ENCODE measurements around the gene NUP43.

Gene NUP43

GRCh38 chr6:149717588-149718458, 28.5 kb downstream of the NUP43 start, which contains the start of gene LATS1:
Gene LATS1 (minus strand): TSS chr6:149718101. CDS start chr6:149702126, 15,975 bp downstream.
- Histone ChIP-seq H3K36me3 (ENCODE audit: control insufficient read depth, insufficient read depth, low read length) (peaks cover 4% of the 10 kb centered on the region; the same call in 1 of the 2 replicates), H3K9ac (ENCODE audit: low read length) (peak within 1 kb of the TSS; percentile 97), H3K27ac (ENCODE audit: low read depth, low read length) (peak within 1 kb of the TSS; percentile 99), H3K4me1 (ENCODE audit: control insufficient read depth, insufficient read depth, low read length) (no peaks in the 10 kb centered on the region), H3K9me3 (ENCODE audit: control insufficient read depth, insufficient read depth, low read depth, low read length) (no peaks in the 10 kb centered on the region), H3K4me3 (ENCODE audit: low read depth, low read length) (peak within 1 kb of the TSS; percentile 77), H3K27me3 (ENCODE audit: control insufficient read depth, insufficient read depth, low read length) (no peaks in the 10 kb centered on the region)

GRCh38 chr6:149717255-149717587, 29.1 kb downstream of the NUP43 start:
- no peaks in the 10 kb centered on the region for H3K36me3 ChIP-seq (ENCODE audit: control insufficient read depth, insufficient read depth, low read length)
- H3K9me3 ChIP-seq (ENCODE audit: control insufficient read depth, insufficient read depth, low read depth, low read length), result no peaks in the 10 kb centered on the region
- H3K4me1 ChIP-seq (ENCODE audit: control insufficient read depth, insufficient read depth, low read length), result no peaks in the 10 kb centered on the region
- peak overlapping the region; percentile 97 for H3K9ac ChIP-seq (ENCODE audit: low read length)
- peak overlapping the region; percentile 99 for H3K27ac ChIP-seq (ENCODE audit: low read depth, low read length)
- no peaks in the 10 kb centered on the region for H3K27me3 ChIP-seq (ENCODE audit: control insufficient read depth, insufficient read depth, low read length)
- H3K4me3 ChIP-seq (ENCODE audit: low read depth, low read length), result peak overlapping the region; percentile 77

GRCh38 chr6:149716181-149716963, 30.0 kb downstream of the NUP43 start:
- peak overlapping the region; percentile 77 for H3K4me3 ChIP-seq (ENCODE audit: low read depth, low read length)
- H3K27me3 ChIP-seq (ENCODE audit: control insufficient read depth, insufficient read depth, low read length), result no peaks in the 10 kb centered on the region
- no peaks in the 10 kb centered on the region for H3K9me3 ChIP-seq (ENCODE audit: control insufficient read depth, insufficient read depth, low read depth, low read length)
- H3K36me3 ChIP-seq (ENCODE audit: control insufficient read depth, insufficient read depth, low read length), result no peaks in the 10 kb centered on the region
- no peak overlapping the region for H3K9ac ChIP-seq (ENCODE audit: low read length)
- H3K27ac ChIP-seq (ENCODE audit: low read depth, low read length), result no peak overlapping the region; the same call in 1 of the 2 replicates
- peaks cover 3% of the 10 kb centered on the region; the same call in 1 of the 2 replicates for H3K4me1 ChIP-seq (ENCODE audit: control insufficient read depth, insufficient read depth, low read length)

GRCh38 chr6:149714442-149714841, 31.9 kb downstream of the NUP43 start:
- H3K9me3 ChIP-seq (ENCODE audit: control insufficient read depth, insufficient read depth, low read depth, low read length), result no peaks in the 10 kb centered on the region
- no peaks in the 10 kb centered on the region for H3K27me3 ChIP-seq (ENCODE audit: control insufficient read depth, insufficient read depth, low read length)
- no peak overlapping the region for H3K27ac ChIP-seq (ENCODE audit: low read depth, low read length)
- H3K4me3 ChIP-seq (ENCODE audit: low read depth, low read length), result no peak overlapping the region
- peaks cover 11% of the 10 kb centered on the region for H3K4me1 ChIP-seq (ENCODE audit: control insufficient read depth, insufficient read depth, low read length)
- no peaks in the 10 kb centered on the region for H3K36me3 ChIP-seq (ENCODE audit: control insufficient read depth, insufficient read depth, low read length)
- H3K9ac ChIP-seq (ENCODE audit: low read length), result no peak overlapping the region

GRCh38 chr6:149711711-149712110, 34.6 kb downstream of the NUP43 start:
- no peak overlapping the region for H3K9ac ChIP-seq (ENCODE audit: low read length)
- H3K36me3 ChIP-seq (ENCODE audit: control insufficient read depth, insufficient read depth, low read length), result no peaks in the 10 kb centered on the region
- no peak overlapping the region for H3K27ac ChIP-seq (ENCODE audit: low read depth, low read length)
- H3K4me1 ChIP-seq (ENCODE audit: control insufficient read depth, insufficient read depth, low read length), result peaks cover 30% of the 10 kb centered on the region
- H3K9me3 ChIP-seq (ENCODE audit: control insufficient read depth, insufficient read depth, low read depth, low read length), result no peaks in the 10 kb centered on the region
- H3K4me3 ChIP-seq (ENCODE audit: low read depth, low read length), result no peak overlapping the region
- H3K27me3 ChIP-seq (ENCODE audit: control insufficient read depth, insufficient read depth, low read length), result no peaks in the 10 kb centered on the region

DNA sequence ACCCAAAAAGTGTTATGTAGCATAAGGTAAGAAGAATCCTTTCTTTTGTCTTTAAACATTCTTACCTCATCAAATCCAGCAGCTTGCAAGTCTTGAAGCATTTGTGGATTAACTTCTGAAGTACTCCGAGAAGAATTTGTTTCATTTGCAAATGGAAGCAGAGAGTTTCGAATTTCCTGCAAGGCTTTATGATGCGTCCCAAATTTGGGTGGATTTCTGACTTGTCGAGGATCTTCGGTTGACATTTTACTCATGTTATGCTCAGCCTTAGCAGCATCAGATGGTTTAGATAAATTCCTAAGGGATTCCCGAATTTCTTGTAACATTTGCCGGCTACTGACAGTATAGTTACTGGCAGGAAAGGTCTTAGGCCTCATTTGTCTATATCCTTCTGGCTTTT, 44.6 kb downstream of the NUP43 start:
- H3K4me1 ChIP-seq (ENCODE audit: control insufficient read depth, insufficient read depth, low read length), result peaks cover 21% of the 10 kb centered on the region
- 0 out of 2 replicates have a peak overlapping the region, but pooled peaks have one; percentile 0 for H3K4me3 ChIP-seq (ENCODE audit: low read depth, low read length)
- H3K27me3 ChIP-seq (ENCODE audit: control insufficient read depth, insufficient read depth, low read length), result no peaks in the 10 kb centered on the region
- peak overlapping the region; percentile 47 for H3K27ac ChIP-seq (ENCODE audit: low read depth, low read length)
- H3K9me3 ChIP-seq (ENCODE audit: control insufficient read depth, insufficient read depth, low read depth, low read length), result no peaks in the 10 kb centered on the region
- H3K9ac ChIP-seq (ENCODE audit: low read length), result peak overlapping the region; percentile 0
- peaks cover 15% of the 10 kb centered on the region for H3K36me3 ChIP-seq (ENCODE audit: control insufficient read depth, insufficient read depth, low read length)

DNA sequence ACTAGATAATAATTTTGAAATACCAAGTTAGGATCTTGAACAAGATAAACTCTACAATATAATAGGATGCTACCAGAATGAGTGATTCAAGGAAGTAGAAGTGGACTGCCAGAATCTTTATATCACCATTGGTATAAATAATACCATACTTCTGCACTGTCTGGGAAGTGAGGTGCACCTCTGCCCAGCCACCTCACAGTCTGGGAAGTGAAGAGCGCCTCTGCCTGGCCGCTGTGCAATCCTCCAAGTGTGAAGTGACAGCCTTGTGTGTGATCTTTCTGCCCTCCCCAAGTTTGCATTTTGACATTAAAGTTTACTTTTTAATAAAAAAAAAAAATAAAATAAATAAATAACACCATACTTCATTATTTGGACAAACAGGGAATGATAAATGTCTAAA, 47.2 kb downstream of the NUP43 start:
- Histone ChIP-seq H3K9ac (ENCODE audit: low read length) (no peak overlapping the region), H3K9me3 (ENCODE audit: control insufficient read depth, insufficient read depth, low read depth, low read length) (no peaks in the 10 kb centered on the region), H3K27me3 (ENCODE audit: control insufficient read depth, insufficient read depth, low read length) (no peaks in the 10 kb centered on the region), H3K4me1 (ENCODE audit: control insufficient read depth, insufficient read depth, low read length) (peaks cover 15% of the 10 kb centered on the region), H3K27ac (ENCODE audit: low read depth, low read length) (no peak overlapping the region), H3K4me3 (ENCODE audit: low read depth, low read length) (no peak overlapping the region), H3K36me3 (ENCODE audit: control insufficient read depth, insufficient read depth, low read length) (peaks cover 31% of the 10 kb centered on the region)

DNA sequence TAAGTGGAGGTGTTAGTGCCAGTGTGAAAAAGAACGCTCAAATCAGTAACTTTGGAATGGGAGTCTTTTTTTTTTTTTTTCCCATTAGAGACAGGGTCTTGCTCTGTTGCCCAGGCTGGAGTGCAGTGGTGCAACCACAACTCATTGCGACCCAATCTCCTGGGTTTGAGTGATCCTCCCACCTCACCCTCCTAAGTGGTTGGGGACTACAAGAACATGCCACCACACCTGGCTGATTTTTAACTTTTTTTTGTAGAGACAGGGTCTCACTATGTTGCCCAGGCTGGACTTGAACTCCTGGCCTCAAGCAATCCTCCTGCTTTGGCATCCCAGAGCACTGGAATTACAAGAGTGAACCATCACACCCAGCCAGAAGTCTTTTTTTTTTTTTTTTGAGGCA, 48.2 kb downstream of the NUP43 start:
- Histone ChIP-seq H3K27me3 (ENCODE audit: control insufficient read depth, insufficient read depth, low read length) (no peaks in the 10 kb centered on the region), H3K9me3 (ENCODE audit: control insufficient read depth, insufficient read depth, low read depth, low read length) (no peaks in the 10 kb centered on the region), H3K36me3 (ENCODE audit: control insufficient read depth, insufficient read depth, low read length) (peaks cover 37% of the 10 kb centered on the region), H3K4me3 (ENCODE audit: low read depth, low read length) (no peak overlapping the region), H3K4me1 (ENCODE audit: control insufficient read depth, insufficient read depth, low read length) (peaks cover 15% of the 10 kb centered on the region), H3K27ac (ENCODE audit: low read depth, low read length) (no peak overlapping the region), H3K9ac (ENCODE audit: low read length) (no peak overlapping the region)

DNA sequence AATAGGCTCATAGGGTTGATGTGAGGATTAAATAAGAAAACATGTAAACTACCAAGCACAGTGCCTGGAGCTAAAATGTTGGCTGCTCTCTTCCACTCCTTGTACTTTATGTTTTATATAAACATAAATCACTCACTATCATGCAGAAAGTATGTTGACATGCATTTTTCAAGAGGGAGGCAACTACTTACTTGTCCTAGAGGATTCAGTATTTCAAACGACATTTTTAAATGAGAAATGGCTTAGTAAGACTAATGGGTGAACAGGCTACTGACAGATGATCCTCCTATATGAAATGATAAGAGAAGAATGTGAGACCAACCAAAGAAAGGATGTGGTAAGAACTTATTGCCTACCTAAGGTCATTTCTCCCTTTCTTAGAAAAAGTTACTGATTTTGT, 49.4 kb downstream of the NUP43 start:
- Histone ChIP-seq H3K9me3 (ENCODE audit: control insufficient read depth, insufficient read depth, low read depth, low read length) (no peaks in the 10 kb centered on the region), H3K27me3 (ENCODE audit: control insufficient read depth, insufficient read depth, low read length) (no peaks in the 10 kb centered on the region), H3K9ac (ENCODE audit: low read length) (no peak overlapping the region), H3K36me3 (ENCODE audit: control insufficient read depth, insufficient read depth, low read length) (peaks cover 44% of the 10 kb centered on the region), H3K4me3 (ENCODE audit: low read depth, low read length) (no peak overlapping the region), H3K4me1 (ENCODE audit: control insufficient read depth, insufficient read depth, low read length) (peaks cover 11% of the 10 kb centered on the region), H3K27ac (ENCODE audit: low read depth, low read length) (no peak overlapping the region)

DNA sequence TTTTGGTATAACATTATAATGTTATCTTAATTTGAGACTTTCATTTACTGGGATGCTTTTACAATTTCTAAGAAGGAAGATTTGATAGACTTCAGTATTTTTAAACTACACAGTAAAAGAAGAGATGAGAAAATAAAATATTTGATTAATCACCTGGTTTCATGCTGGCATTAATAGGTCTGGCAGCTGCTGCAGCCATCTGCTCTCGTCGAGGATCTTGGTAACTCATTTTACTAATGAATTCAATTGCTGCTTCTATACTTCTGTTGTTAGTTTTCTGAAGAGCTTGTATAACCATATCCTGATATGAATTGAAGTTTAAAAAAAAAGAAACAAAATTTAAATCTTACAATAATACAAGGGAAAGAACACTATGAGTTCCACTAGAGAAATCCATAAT, 51.4 kb downstream of the NUP43 start:
- H3K27ac ChIP-seq (ENCODE audit: low read depth, low read length), result no peak overlapping the region
- peaks cover 54% of the 10 kb centered on the region for H3K36me3 ChIP-seq (ENCODE audit: control insufficient read depth, insufficient read depth, low read length)
- H3K4me3 ChIP-seq (ENCODE audit: low read depth, low read length), result no peak overlapping the region

DNA sequence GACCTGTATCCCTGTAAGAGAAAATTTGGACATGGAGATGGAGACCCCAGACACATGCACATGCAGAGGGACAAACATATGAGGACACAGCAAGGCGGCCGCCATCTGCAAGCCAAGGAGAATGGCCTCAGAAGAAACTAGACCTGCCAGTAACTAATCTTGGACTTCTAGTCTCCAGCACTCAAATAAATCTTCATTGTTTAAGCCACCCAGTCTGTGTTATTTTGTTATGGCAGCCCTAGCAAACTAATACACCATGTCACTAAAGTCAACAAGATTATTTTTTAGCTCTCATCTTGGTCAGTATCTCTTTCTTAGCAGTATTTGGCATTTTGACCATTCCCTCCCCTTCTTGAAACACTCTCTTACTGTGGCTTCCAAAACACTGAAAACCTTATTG, 55.1 kb downstream of the NUP43 start:
- H3K36me3 ChIP-seq (ENCODE audit: control insufficient read depth, insufficient read depth, low read length), result peaks cover 46% of the 10 kb centered on the region
- no peak overlapping the region for H3K4me3 ChIP-seq (ENCODE audit: low read depth, low read length)
- H3K27me3 ChIP-seq (ENCODE audit: control insufficient read depth, insufficient read depth, low read length), result no peaks in the 10 kb centered on the region
- H3K9me3 ChIP-seq (ENCODE audit: control insufficient read depth, insufficient read depth, low read depth, low read length), result no peaks in the 10 kb centered on the region
- H3K9ac ChIP-seq (ENCODE audit: low read length), result no peak overlapping the region
- H3K4me1 ChIP-seq (ENCODE audit: control insufficient read depth, insufficient read depth, low read length), result no peaks in the 10 kb centered on the region
- no peak overlapping the region for H3K27ac ChIP-seq (ENCODE audit: low read depth, low read length)

More for the DNA sequence above, 51.4 kb downstream of the NUP43 start:
- H3K27me3 ChIP-seq (ENCODE audit: control insufficient read depth, insufficient read depth, low read length), result no peaks in the 10 kb centered on the region
- H3K9ac ChIP-seq (ENCODE audit: low read length), result no peak overlapping the region
- H3K4me1 ChIP-seq (ENCODE audit: control insufficient read depth, insufficient read depth, low read length), result no peaks in the 10 kb centered on the region
- no peaks in the 10 kb centered on the region for H3K9me3 ChIP-seq (ENCODE audit: control insufficient read depth, insufficient read depth, low read depth, low read length)

Measured in HUES6 (cell line).